Activated CD8-positive, alpha-beta T cell treated with anti-CD3 and anti-CD28 coated beads, Interleukin-2, amount 10 ng/mL, durations not matched to agents 7 days and 5 days (primary cell): ENCODE measurements around the gene MRPS10. TPM values are rescaled to one million over a fixed set of nuclear protein-coding genes. Genes with fewer than 3 reads are reported as not detected.
"Not testable (repeated sequence)": the region's sequence is repeated elsewhere in the genome, so short reads cannot be mapped to it uniquely, and the experiment has no call there.

Experiments used
- ATAC-seq: fragments of 150-1000 bp; cut with Tn5 transposase; one replicate; pipeline ENCODE4 v1.10.0; 2021; ENCODE audit warnings: moderate library complexity
- CTCF ChIA-PET: fragments of 350-600 bp; sonication (Branson Sonifier 250); formaldehyde crosslinking; loops from one replicate; lab custom pipeline; 2021; ENCODE audit warnings: antibody characterized with exemption; lab: Charles Lee
- POLR2A ChIA-PET: fragments of 350-600 bp; sonication (Branson Sonifier 250); formaldehyde crosslinking; loops from one replicate; lab custom pipeline; 2021; ENCODE audit warnings: antibody characterized with exemption; lab: Charles Lee
- DNase-seq: peaks from one replicate; pipeline ENCODE4 v3.0.0-alpha.2; 2020
- H3K27ac Mint-ChIP-seq: one replicate; pipeline ENCODE4 v1.8.0; 2021; ENCODE audit warnings: mild to moderate bottlenecking, mixed read lengths
- H3K27me3 Mint-ChIP-seq: one replicate; pipeline ENCODE4 v1.8.0; 2021; ENCODE audit warnings: low read depth, mixed read lengths
- H3K36me3 Mint-ChIP-seq: one replicate; pipeline ENCODE4 v1.8.0; 2021; ENCODE audit warnings: low read depth, mixed read lengths
- H3K4me1 Mint-ChIP-seq: one replicate; pipeline ENCODE4 v1.8.0; 2021; ENCODE audit warnings: low read depth, mixed read lengths
- H3K4me3 Mint-ChIP-seq: one replicate; pipeline ENCODE4 v1.8.0; 2021; ENCODE audit warnings: mild to moderate bottlenecking, mixed read lengths
- H3K9me3 Mint-ChIP-seq: one replicate; pipeline ENCODE4 v1.8.0; 2022; ENCODE audit warnings: mixed read lengths; ENCODE audit not compliant: insufficient read depth
- total RNA-seq, 2 experiments: library from RNA; stranded (reverse); gene quantifications; one replicate each; pipeline ENCODE4 v1.2.3, GENCODE V29; 2021

MRPS10 gene
- total RNA-seq, 2 experiments from 2014 or later = 32.6 to 33.8 TPM

DNA sequence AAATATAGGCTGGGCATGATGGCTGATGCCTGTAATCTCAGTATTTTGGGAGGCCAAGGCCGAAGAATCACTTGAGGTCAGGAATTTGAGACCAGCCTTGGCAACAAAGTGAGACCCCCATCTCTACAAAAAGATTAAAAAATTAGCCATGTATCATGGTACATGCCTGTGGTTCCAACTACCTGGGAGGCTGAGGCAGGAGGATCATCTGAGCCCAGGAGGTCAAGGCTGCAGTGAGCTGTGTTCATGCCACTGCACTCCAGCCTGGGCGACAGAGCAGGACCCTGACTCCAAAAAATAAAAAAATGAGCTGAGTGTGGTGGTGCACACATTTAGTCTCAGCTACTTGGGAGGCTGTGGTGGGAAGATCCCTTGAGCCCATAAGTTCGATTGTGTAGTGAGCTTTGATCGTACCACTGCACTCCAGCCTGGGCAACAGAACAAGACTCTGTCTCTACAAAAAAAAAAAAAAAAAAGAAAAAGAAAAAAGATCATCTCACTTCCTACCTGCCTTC lies 12.8 kb downstream of the MRPS10 start:
- no peak overlapping the region for H3K4me3 Mint-ChIP-seq
- ChIA-PET POLR2A (no interaction called here), CTCF (interaction anchor here (0.8 to 1.9 kb wide), 3 partner anchors 10 to 343 kb away, joined by 3 to 4 read pairs (median 4); no protein-coding TSS in a partner anchor)
- no peaks in the 10 kb centered on the region for H3K27me3 Mint-ChIP-seq
- H3K36me3 Mint-ChIP-seq = peaks cover 43% of the 10 kb centered on the region
- H3K9me3 Mint-ChIP-seq = no peaks in the 10 kb centered on the region
- ATAC-seq = no peak
- no peaks in the 10 kb centered on the region for H3K4me1 Mint-ChIP-seq
- no peak overlapping the region for H3K27ac Mint-ChIP-seq
- DNase-seq = no peak

DNA sequence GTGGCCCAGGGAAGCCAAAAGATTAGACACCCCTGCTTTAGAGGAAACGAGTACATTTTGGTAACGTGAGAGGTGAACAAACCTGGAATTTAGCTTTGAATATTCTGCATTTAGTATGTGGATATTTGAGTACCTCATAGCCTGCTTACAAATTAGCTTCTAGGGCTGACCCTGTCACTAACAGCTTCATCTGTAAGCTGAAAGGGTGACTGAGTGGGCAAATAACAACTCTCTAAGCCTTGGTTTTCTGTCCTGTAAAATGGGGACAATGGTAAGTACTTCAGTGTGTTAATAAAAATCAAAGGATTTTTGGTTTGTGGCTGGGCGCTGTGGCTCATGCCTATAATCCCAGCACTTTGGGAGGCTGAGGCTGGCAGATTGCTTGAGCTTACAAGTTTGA lies 14.5 kb downstream of the MRPS10 start:
- no peak overlapping the region for H3K4me3 Mint-ChIP-seq
- POLR2A ChIA-PET = interaction anchor here (0.6 kb wide), 1 partner anchor 38 kb away, joined by 3 read pairs; no protein-coding TSS in a partner anchor
- no peaks in the 10 kb centered on the region for H3K4me1 Mint-ChIP-seq
- CTCF ChIA-PET = interaction anchor here (1.4 kb wide), 2 partner anchors 11 to 345 kb away, joined by 6 read pairs; no protein-coding TSS in a partner anchor
- ATAC-seq = no peak
- H3K27ac Mint-ChIP-seq = no peak overlapping the region
- no peak for DNase-seq
- no peaks in the 10 kb centered on the region for H3K9me3 Mint-ChIP-seq
- H3K27me3 Mint-ChIP-seq = no peaks in the 10 kb centered on the region
- H3K36me3 Mint-ChIP-seq = peaks cover 34% of the 10 kb centered on the region

DNA sequence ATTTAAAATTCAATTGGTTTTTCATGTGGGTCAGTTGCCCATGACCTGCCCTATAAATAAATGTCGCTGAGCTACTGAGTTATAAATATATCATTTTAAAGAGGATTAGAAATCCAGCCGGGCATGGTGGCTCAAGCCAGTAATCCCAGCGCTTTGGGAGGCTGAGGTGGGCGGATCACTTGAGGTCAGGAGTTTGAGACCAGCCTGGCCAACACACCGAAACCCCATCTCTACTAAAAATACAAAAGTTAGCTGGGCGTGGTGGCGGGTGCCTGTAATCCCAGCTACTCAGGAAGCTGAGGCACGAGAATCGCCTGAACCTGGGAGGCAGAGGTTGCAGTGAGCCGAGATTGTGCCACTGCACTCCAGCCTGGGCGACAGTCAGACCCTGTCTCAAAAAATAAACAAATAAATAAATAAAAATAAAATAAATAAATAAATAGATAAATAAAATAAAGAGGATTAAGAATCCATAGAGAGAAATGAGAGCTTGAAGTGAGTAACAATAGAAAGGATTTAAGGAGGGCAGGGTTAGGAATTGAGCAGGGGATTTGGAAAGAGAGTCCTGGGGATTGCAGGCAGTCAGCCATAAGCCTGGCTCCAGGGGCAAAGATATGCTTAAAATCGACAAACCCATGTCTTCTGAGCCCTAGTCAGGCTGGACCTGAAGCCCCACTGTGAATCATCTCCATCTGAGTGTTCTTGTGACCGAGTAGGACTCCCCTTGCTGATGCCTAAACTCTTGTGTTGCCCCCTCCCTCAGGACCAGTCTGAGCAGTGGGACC lies 15.3 kb downstream of the MRPS10 start:
- H3K4me1 Mint-ChIP-seq, H3K4me3 Mint-ChIP-seq, H3K9me3 Mint-ChIP-seq, H3K27me3 Mint-ChIP-seq, POLR2A ChIA-PET, H3K27ac Mint-ChIP-seq, ATAC-seq, DNase-seq: not testable (repeated sequence)
- H3K36me3 Mint-ChIP-seq = peaks cover 27% of the 10 kb centered on the region
- CTCF ChIA-PET = interaction anchor here (1.4 kb wide), 2 partner anchors 12 to 345 kb away, joined by 6 read pairs; no protein-coding TSS in a partner anchor

DNA sequence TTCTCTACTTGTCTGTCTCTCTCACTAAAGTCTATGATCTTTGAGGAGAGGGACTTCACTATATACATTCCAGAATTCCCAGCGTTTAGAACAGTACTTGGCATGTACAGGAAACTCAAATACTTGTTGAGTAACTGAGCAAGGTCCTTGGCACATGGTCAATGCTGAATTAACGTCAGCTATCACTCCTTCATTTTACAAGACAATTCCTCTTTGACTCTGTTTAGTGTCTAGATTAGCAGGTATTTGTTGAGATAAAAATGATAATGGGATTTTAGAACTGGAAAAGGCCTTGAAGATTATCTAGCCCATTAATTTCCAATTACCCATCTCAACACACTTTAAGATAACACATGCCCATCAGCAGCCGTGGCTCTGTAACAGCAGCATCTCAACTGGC lies 16.3 kb downstream of the MRPS10 start:
- CTCF ChIA-PET = interaction anchor here (1.2 kb wide), 1 partner anchor 346 kb away, joined by 3 read pairs; no protein-coding TSS in a partner anchor
- Mint-ChIP-seq H3K27ac (no peak overlapping the region), H3K27me3 (no peaks in the 10 kb centered on the region), H3K36me3 (peaks cover 23% of the 10 kb centered on the region), H3K4me3 (no peak overlapping the region), H3K9me3 (no peaks in the 10 kb centered on the region), H3K4me1 (no peaks in the 10 kb centered on the region)
- ATAC-seq = no peak
- no peak for DNase-seq
- POLR2A ChIA-PET = interaction anchor here (0.6 kb wide), 1 partner anchor 324 kb away, joined by 4 read pairs; no protein-coding TSS in a partner anchor

DNA sequence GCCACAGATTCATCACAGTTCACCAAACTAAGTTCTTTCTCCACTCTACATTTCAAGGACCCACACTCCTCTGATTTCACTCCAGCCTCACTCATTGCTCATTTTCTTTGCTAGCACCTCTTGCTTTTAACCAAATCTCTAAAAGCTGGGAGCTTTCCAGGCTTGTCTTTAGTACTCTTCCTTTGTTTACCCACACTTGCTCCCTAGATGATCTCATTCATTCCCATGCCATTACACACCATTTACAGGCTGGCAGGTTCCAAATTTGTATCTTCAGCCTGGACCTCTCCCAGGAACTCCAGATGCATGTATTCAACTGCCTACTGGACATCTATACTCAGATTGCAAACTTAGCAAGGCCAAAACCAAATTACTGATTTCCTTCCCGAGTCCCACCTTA lies 17.6 kb downstream of the MRPS10 start:
- H3K9me3 Mint-ChIP-seq = no peaks in the 10 kb centered on the region
- DNase-seq (no peak), ATAC-seq (no peak)
- ChIA-PET CTCF (interaction anchor here (1.0 to 1.2 kb wide), 2 partner anchors 17 to 347 kb away, joined by 3 to 4 read pairs; partner anchors contain the start of gene MRPS10), POLR2A (no interaction called here)
- H3K4me3 Mint-ChIP-seq = no peak overlapping the region
- no peak overlapping the region for H3K27ac Mint-ChIP-seq
- H3K4me1 Mint-ChIP-seq = no peaks in the 10 kb centered on the region
- no peaks in the 10 kb centered on the region for H3K27me3 Mint-ChIP-seq
- peaks cover 18% of the 10 kb centered on the region for H3K36me3 Mint-ChIP-seq

DNA sequence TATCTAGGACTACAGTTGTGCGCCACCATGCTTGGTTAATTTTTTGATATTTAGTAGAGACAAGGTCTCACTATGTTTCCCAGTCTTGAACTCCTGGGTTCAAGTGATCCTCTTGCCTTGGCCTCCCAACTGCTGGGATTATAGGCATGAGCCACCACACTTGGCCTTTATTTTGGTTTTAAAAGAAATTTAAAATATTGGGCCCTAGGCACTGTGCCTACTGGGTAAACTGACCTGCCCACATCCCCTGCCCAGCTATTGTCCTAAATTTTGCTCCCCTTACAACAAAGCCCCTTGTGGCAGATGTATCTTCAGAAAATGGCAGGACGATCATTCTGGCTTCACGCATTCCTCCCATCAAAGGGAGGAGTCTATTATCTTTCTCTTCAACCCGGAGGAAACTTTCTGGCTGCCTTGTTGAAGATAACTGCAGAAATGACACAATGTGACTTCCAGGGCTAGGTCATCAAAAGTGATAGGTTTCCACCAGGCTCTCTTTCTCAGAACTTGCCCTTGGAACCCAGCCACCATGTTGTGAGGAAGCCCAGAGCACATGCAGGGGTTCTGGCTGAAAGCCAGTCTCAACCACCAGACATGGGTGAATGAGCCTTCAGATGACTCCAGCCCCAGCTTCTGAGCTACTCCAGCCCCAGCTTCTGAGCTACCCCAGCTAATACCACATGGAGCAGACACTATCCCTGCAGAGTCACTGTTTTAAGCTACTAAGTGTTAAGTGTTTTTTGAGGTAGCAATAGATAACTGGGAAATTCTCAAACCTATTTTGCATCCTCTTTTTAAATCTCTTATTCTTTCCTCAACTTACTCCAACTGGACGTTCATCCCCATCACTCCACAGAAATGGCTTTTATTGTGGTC lies 18.3 kb downstream of the MRPS10 start:
- POLR2A ChIA-PET = no interaction called here
- Mint-ChIP-seq H3K36me3 (peaks cover 15% of the 10 kb centered on the region), H3K27ac (no peak overlapping the region), H3K4me1 (no peaks in the 10 kb centered on the region), H3K9me3 (no peaks in the 10 kb centered on the region), H3K27me3 (no peaks in the 10 kb centered on the region), H3K4me3 (no peak overlapping the region)
- CTCF ChIA-PET = interaction anchor here (0.8 to 1.0 kb wide), 2 partner anchors 15 to 18 kb away, joined by 4 read pairs; partner anchors contain the start of gene MRPS10
- ATAC-seq = no peak
- DNase-seq = no peak

DNA sequence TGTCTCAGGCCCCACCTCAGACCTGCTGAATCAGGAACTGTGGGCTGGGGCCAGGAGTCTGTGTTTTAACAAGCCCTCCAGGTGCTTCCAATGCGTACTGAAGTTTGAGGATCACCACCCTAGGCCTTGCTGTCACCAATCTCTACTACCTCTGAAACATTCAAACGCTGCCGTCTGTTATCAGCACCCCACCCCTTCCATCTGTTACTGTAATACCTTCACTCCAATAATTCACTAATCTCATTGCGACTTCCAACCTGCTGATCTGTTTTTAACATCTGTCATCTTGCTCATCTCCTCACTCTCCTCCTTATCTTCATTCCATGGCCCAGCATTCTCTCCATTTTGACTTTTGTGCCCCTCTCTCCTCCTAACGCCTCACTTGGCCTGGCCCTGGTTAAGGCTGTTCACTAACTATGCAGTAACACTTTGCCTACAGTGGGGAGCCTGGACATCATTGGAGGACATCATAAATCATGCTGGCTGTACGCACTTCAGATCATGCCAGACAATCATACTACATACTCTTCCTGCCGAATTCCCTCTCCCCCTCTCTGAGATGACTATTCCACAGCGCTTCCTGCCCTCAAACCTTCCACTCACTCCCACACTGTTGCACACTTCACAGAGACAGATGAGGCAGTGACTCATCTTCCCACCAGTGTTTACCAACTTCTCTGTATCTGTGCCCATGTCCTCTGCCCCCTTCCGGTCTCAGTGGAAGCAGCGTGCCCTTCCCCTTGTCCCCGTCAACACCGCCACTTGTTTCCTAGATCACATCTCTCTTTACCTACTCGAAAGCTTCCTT lies 19.9 kb downstream of the MRPS10 start:
- ChIA-PET POLR2A (no interaction called here), CTCF (interaction anchor here (0.6 kb wide), 1 partner anchor 410 kb away, joined by 3 read pairs; the partner anchor contains the start of gene TOMM6)
- DNase-seq = no peak
- Mint-ChIP-seq H3K27ac (no peak overlapping the region), H3K4me3 (no peak overlapping the region), H3K36me3 (peaks cover 14% of the 10 kb centered on the region), H3K27me3 (no peaks in the 10 kb centered on the region), H3K4me1 (no peaks in the 10 kb centered on the region), H3K9me3 (no peaks in the 10 kb centered on the region)
- no peak for ATAC-seq

DNA sequence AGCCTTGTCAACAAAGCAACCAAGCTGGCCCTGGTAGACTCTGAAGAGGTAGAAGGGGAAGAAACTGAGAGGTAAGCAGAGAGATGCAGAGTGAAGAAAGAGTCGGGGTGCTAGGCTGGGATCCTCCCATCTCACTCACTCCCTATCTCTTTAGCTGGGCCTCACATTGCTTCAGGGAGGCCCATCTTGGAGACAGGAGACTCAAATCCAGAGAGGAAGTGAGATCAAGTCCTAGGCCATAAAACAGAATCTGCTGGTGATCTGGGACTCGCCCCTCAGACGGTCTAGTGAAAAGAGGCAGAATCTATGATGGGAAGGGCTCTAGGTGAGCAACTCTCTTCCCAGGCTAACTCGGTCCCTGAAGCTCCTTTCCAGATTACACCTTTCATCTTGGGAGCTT lies 22.2 kb downstream of the MRPS10 start:
- Mint-ChIP-seq H3K9me3 (no peaks in the 10 kb centered on the region), H3K4me1 (no peaks in the 10 kb centered on the region), H3K27ac (no peak overlapping the region), H3K36me3 (peaks cover 7% of the 10 kb centered on the region), H3K4me3 (no peak overlapping the region), H3K27me3 (no peaks in the 10 kb centered on the region)
- CTCF ChIA-PET = interaction anchor here (0.7 to 1.9 kb wide), 2 partner anchors 19 to 336 kb away, joined by 3 to 8 read pairs; no protein-coding TSS in a partner anchor
- POLR2A ChIA-PET = no interaction called here
- DNase-seq (no peak), ATAC-seq (no peak)

DNA sequence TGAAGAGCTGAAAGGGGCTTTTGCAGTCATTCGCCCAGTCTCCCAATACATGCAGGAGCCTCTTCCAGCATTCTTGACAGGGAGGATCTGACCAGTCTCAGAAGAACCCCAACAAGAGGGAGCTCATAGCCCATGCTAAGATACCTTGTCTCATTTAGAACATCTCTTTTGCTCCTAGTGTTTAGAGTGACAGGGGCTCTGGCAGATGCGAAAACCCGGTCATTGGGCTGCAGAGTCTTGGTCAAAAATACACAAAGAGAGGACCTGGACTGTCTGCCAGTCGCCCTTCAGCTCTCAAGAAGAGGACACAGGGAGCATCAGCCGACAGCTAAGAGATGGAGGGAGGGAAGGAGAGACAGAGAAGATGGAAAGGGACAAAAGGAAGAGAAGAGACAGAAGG lies 23.6 kb downstream of the MRPS10 start:
- DNase-seq = no peak
- CTCF ChIA-PET = interaction anchor here (1.3 to 1.9 kb wide), 2 partner anchors 21 to 90 kb away, joined by 3 to 8 read pairs; no protein-coding TSS in a partner anchor
- POLR2A ChIA-PET = no interaction called here
- no peaks in the 10 kb centered on the region for H3K9me3 Mint-ChIP-seq
- no peaks in the 10 kb centered on the region for H3K36me3 Mint-ChIP-seq
- H3K27me3 Mint-ChIP-seq = no peaks in the 10 kb centered on the region
- ATAC-seq = no peak
- no peaks in the 10 kb centered on the region for H3K4me1 Mint-ChIP-seq
- H3K27ac Mint-ChIP-seq = no peak overlapping the region
- H3K4me3 Mint-ChIP-seq = no peak overlapping the region

DNA sequence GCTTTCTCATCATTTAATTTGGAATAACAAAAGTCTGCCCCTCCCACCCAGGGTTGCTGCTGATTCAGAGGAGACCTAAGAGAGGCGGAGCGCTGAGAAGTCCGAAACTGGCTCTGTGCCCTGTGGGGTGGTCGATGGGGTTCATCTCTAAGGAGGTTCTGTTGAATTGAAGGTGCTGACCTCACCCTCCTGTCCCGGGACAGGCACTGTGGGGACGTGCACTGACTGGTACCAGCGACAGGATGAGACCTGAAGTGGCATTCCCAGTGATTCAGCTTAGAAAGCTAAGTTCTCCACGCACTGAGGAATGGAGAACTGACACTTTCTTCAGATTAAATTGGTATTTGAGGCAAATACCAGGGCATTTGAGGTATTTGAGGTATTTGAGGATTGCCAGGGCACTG lies 24.2 kb downstream of the MRPS10 start:
- no peaks in the 10 kb centered on the region for H3K9me3 Mint-ChIP-seq
- H3K4me3 Mint-ChIP-seq = no peak overlapping the region
- H3K27ac Mint-ChIP-seq = no peak overlapping the region
- no peaks in the 10 kb centered on the region for H3K36me3 Mint-ChIP-seq
- no peak for DNase-seq
- POLR2A ChIA-PET = no interaction called here
- ATAC-seq = no peak
- H3K4me1 Mint-ChIP-seq = no peaks in the 10 kb centered on the region
- no peaks in the 10 kb centered on the region for H3K27me3 Mint-ChIP-seq
- CTCF ChIA-PET = interaction anchor here (1.3 to 1.9 kb wide), 2 partner anchors 21 to 89 kb away, joined by 3 to 8 read pairs; no protein-coding TSS in a partner anchor
